ENCODE results near the gene NTN5.

DNA sequence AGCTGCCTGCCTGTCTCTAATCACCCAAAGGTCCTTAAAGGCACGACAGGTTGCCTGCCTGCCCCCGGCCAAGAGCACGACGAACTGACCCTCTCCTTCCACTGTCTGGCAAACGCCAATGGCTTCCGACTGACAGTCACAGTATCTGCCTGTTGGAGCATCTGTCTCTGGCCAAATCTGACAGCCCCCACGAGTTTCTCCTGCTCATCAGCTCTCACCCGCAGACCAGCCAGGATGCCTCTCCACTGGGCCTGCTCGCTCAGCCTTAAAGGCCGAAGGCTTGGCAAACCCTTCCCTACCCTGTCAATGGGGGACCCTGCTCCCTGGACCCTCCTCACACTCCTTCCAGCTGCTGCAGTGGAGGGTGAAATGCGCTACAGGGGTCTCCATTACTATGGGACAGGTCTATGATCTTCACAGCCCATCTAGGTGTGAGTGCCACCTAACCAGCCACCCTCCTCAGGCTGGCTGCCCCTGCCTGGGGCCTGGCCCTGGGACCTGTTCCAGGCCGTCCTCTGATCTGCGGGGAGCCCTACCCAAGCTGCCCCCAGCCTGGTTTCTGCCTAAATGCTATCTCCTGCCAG is 58.9 kb downstream of the NTN5 start:
- TF ChIP-seq, protein P1, sequence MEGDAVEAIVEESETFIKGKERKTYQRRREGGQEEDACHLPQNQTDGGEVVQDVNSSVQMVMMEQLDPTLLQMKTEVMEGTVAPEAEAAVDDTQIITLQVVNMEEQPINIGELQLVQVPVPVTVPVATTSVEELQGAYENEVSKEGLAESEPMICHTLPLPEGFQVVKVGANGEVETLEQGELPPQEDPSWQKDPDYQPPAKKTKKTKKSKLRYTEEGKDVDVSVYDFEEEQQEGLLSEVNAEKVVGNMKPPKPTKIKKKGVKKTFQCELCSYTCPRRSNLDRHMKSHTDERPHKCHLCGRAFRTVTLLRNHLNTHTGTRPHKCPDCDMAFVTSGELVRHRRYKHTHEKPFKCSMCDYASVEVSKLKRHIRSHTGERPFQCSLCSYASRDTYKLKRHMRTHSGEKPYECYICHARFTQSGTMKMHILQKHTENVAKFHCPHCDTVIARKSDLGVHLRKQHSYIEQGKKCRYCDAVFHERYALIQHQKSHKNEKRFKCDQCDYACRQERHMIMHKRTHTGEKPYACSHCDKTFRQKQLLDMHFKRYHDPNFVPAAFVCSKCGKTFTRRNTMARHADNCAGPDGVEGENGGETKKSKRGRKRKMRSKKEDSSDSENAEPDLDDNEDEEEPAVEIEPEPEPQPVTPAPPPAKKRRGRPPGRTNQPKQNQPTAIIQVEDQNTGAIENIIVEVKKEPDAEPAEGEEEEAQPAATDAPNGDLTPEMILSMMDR (IDR thresholded peaks at IDR 0.05; ENCODE audit: insufficient read depth, low read length): no peak
- TF ChIP-seq POLR2AphosphoS5 (IDR thresholded peaks at IDR 0.05; ENCODE audit: low read depth): no peak; the same call in 1 of the 2 replicates
